ENCODE results near the gene OR51B2. TPM values are rescaled to one million over a fixed set of nuclear protein-coding genes. Genes with fewer than 3 reads are reported as not detected.

The OR51B2 gene
- total RNA-seq, 1 experiment from 2014 or later, result not detected

GRCh38 chr11:5304046-5304445 is 20.1 kb downstream of the OR51B2 start:
- Histone ChIP-seq H4K20me1 (ENCODE audit: control insufficient read depth, insufficient read depth, insufficient read length) (no peaks in the 10 kb centered on the region), H3T11ph (ENCODE audit: low read length) (no peak overlapping the region), H3K56ac (ENCODE audit: insufficient read length, low read depth, low read length) (no peak overlapping the region), H3K23ac (ENCODE audit: insufficient read length, low read depth, low read length) (no peak overlapping the region), H3K4me2 (ENCODE audit: insufficient read depth, insufficient read length, low read length) (no peak overlapping the region), H2BK15ac (ENCODE audit: low read depth, low read length) (no peak overlapping the region), H3K27ac (ENCODE audit: insufficient read length, low read depth, low read length) (no peak overlapping the region), H3K23me2 (ENCODE audit: insufficient read length, low read depth, low read length, poor library complexity, severe bottlenecking) (no peaks in the 10 kb centered on the region), H3K4me1 (ENCODE audit: insufficient read depth, low read length) (no peaks in the 10 kb centered on the region), H2AK5ac (ENCODE audit: insufficient read length, low read length) (no peak overlapping the region), H3K9me3 (ENCODE audit: control insufficient read depth, low read depth, low read length) (no peaks in the 10 kb centered on the region), H2BK20ac (ENCODE audit: low read depth, low read length, poor library complexity, severe bottlenecking) (no peak overlapping the region), H3K4ac (ENCODE audit: low read depth, low read length) (no peak overlapping the region), H4K91ac (ENCODE audit: insufficient read length, low read depth, low read length) (no peak overlapping the region), H3K27me3 (ENCODE audit: insufficient read depth, low read length) (no peaks in the 10 kb centered on the region), H4K8ac (replicated peaks; ENCODE audit: insufficient read length, low read depth, low read length) (no peak overlapping the region), H2BK12ac (ENCODE audit: insufficient read length, low read depth, low read length) (no peak overlapping the region), H3K18ac (ENCODE audit: insufficient read length, low read depth, low read length) (no peak overlapping the region), H3K79me1 (ENCODE audit: insufficient read depth, low read depth, low read length, poor library complexity, severe bottlenecking) (no peaks in the 10 kb centered on the region), H2AFZ (ENCODE audit: low read length) (no peak overlapping the region), H4K5ac (ENCODE audit: insufficient read length, low read depth, low read length) (no peak overlapping the region), H3K79me2 (ENCODE audit: insufficient read depth, low read length) (no peaks in the 10 kb centered on the region), H2BK120ac (ENCODE audit: low read depth, low read length, poor library complexity, severe bottlenecking) (no peak overlapping the region), H3K9ac (ENCODE audit: extremely low read depth, insufficient read length, low read length) (no peak overlapping the region), H2BK5ac (ENCODE audit: insufficient read length, low read length) (no peak overlapping the region), H3K14ac (ENCODE audit: insufficient read depth, low read length) (no peak overlapping the region)
- TF ChIP-seq, protein P1, sequence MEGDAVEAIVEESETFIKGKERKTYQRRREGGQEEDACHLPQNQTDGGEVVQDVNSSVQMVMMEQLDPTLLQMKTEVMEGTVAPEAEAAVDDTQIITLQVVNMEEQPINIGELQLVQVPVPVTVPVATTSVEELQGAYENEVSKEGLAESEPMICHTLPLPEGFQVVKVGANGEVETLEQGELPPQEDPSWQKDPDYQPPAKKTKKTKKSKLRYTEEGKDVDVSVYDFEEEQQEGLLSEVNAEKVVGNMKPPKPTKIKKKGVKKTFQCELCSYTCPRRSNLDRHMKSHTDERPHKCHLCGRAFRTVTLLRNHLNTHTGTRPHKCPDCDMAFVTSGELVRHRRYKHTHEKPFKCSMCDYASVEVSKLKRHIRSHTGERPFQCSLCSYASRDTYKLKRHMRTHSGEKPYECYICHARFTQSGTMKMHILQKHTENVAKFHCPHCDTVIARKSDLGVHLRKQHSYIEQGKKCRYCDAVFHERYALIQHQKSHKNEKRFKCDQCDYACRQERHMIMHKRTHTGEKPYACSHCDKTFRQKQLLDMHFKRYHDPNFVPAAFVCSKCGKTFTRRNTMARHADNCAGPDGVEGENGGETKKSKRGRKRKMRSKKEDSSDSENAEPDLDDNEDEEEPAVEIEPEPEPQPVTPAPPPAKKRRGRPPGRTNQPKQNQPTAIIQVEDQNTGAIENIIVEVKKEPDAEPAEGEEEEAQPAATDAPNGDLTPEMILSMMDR (conservative IDR thresholded peaks at IDR 0.05), result no peak
- no CpG with 5 or more reads among the region's 1 CpG for WGBS (ENCODE audit: extremely low coverage, insufficient read length, low lambda C conversion rate)
- Mint-ChIP-seq H3K4me3 (no peak overlapping the region), H3K27me3 (ENCODE audit: low read depth) (no peaks in the 10 kb centered on the region), H3K36me3 (ENCODE audit: insufficient read depth in 1 of 3, low read depth in 3 of 3) (no peaks in the 10 kb centered on the region), H3K4me1 (no peaks in the 10 kb centered on the region), H3K9me3 (no peaks in the 10 kb centered on the region), H3K27ac (no peak overlapping the region)
- no peak for DNase-seq
